Stimulated activated CD4-positive, alpha-beta T cell treated with anti-CD3 and anti-CD28 coated beads, Interleukin-1b, Interleukin-23, amount 100 ng/mL, for 4 hours (primary cell): ENCODE data around the gene P2RY8.

ENCODE experiments used
- DNase-seq, 2 donors: peaks; one replicate each; pipeline ENCODE4 v3.0.0-alpha.2; 2020; ENCODE audit warnings: low read depth in 2 of 2

P2RY8 gene

DNA sequence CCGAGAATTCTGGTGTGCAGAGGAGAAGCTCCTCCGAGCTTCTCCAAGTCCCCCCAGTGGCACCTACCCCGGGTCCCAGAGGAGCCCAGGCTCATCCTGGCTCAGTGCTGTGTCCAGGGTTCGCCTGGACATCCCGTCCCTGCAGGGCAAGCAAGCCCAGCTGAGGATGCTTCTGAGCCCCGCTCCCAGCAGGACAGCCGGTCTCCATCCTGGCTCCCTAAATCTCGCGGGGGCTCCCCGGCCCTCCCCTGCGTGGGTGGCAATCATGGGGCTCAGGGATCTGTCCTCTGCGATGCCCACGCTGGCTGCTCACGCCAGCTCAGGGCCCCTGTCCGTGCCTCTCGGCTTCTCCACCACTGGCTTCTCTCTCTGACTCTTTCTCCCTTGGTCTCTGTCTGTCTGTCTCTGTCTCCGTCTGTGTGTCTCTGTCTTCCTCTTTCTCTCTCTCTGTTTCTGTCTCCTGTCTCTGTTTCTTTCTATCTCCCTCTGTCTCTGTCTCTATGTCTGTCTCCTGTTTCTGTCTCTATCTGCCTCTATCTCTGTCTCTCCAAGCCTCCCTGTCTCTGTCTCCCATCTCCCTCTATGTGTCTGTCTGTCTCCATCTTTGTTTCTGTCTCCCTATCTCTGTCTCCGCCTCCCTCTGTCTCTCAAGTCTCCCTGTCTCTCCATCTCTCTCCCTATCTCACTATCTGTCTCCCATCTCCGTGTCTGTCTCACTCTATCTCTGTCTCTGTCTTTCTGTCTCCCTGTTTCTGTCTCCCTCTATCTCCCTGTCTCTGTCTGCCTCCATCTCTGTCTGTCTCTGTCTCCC is 117.2 kb downstream of the P2RY8 start:
- no peak for DNase-seq

DNA sequence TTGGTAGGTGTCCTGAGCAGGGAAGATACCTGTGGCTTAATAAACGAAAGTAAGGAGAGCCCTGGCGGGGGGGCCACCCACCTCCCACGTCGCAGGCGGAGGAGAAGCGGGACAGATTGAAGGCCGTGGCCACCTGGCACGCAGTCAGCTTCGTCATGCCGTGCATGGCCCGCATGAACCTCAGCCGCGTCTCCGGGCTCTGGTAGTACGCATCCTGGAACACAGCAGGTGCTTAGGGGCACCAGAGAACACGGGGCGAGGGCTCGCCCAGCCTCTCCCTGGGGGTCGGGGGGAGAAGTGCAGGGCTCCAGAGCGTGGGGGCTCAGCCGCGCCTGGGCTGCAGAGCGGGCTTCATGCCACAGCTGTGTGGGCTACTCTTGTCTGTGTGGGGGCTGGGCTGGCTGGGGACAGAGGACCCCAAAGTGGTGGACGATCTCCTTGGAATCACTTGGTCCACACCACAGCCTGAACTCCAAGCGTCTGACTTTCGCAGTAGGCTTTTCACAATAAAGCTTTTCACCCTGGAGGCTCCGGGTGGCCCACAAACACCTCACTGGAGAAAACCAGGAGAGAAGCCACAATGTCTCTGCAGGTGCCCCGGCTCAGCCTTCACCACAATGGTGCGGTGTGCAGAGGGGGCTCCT is 118.0 kb downstream of the P2RY8 start:
- no peak for DNase-seq

DNA sequence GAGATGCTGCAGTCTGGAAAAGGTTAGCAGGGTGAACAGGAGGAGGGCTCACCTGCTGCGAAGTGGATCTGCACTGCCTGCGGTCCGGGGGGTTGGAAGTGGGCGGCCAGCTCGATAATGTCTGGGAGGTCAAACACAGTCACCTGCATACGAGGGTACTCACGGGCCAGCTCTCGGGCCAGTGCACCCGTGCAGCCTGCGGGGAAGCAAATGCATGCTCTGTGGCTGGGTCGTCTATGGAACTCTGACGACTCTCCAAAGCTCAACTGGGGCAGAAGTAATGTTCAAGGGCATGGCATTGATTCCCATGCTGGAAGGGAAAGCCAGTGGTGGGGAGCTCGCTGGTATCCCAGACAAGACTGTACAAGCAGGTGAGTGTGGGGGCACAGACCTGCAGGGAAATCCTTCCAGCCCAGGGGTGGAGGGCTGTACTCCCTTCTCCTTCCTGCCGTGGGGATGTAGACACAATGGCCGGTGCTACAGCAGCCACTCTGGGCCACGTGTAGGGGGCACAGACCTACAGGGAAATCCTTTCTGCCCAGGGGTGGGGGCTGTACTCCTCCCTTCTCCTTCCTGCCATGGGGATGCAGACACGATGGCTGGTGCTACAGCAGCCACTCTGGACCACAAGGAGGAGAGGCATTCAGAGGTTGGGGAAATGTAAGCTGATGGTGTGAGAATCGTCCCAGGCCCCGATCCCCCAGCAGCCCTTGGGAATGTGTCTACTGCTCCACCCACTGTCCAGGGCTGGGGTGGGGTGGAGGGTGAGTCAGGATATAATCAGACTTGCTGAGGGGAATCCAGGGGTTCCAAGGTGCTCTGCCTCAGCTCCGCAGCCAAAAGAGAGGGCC is 118.8 kb downstream of the P2RY8 start:
- DNase-seq = no peak

DNA sequence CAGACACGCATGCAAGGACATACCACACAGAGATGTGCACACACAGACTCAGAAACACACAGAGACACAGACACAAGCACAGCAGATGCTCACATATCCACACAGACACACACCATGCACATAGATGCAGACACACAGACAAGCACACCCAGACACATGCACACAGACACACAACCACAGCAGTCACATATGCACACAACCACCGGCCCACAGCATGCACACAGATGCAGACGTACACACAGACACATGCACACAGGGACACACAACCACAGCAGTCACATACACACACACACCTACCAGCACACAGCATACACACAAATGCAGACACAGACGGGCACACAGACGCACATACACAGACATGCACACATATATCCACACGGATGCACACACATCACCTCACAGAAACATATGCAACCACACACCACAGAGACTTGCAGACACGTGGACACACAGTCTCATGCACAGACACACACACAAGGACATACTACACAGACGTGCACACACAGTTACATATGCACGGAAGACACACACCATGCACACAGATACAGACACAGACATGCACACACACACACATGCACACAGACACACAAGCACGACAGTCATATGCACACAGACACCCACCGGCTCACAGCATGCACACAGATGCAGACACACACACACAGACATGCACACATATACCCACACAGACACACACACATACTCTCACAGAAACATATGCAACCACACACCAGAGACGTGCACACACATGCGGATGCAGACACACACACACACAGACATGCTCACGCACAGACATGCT is 119.8 kb downstream of the P2RY8 start:
- no peak for DNase-seq

DNA sequence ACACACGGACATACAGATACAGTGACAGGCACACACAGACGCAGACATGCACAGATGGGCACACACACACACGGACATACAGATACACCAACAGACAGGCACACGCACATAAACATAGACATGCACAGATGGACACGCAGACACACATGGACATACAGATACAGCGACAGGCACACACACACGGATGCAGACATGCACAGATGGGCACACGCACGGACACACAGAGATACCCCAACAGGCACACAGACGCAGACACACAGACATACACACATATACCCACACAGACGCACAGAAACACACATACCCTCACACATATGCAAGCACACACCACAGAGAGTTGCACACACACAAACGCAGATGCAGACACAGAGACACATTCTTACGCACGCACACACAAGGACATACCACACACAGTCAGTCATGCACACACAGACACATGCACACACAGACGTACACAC is 120.6 kb downstream of the P2RY8 start:
- no peak for DNase-seq
